ENCODE results near the gene GPC5. TPM values are rescaled to one million over a fixed set of nuclear protein-coding genes. Genes with fewer than 3 reads are reported as not detected.

GPC5 gene
- total and polyA plus RNA-seq, 2 donors (not counting 3 experiments of a cell fraction or from before 2014, with no cell fraction given), result 0.59 to 0.97 TPM

DNA sequence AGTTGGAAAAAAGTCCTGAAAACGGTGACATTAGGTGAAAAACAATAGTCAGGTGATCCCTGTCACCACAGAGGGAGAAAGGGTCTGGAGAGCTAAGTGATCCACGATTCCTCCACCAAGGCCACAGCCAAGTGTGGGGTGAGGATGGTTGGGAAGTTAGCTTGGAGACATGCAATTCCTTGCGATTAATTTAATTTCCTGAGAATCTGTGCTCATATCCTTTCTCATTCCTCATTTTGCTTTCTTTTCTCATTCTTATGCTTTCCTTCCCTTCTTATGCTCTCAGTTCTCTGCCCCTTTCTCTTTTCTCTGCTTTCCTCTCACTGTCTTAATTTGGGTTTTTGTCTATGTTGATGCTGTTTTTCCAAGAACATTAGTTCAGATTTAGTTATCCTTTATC, 68.8 kb downstream of the GPC5 start:
- no peak for FAIRE-seq

DNA sequence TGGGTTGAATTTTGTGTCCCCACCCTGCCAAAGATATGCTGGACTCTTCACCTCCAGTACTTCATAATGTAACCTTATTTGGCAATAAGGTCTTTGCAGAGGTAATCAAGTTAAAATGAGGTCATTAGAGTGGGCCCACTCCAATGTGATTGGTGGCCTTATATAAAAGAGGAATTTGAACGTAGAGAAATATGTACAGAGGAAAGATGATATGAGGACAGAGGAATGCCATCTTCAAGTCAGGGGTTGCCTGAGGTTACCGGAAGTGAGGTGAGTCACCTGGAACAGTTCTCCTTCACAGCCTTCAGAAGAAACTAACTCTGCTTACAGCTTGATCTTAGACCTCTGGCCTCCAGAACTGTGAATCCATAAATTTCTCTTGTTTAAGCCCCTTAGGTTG, 69.9 kb downstream of the GPC5 start:
- Histone ChIP-seq H3K4me2 (ENCODE audit: insufficient read depth, low read length) (no peak overlapping the region), H3K9ac (replicated peaks; ENCODE audit: extremely low read depth, insufficient read depth, low read length) (no peak overlapping the region), H3K4me3 (replicated peaks in 1 of 3; ENCODE audit: insufficient read depth in 1 of 3, low read depth in 1 of 3, low read length in 3 of 3) (no peak overlapping the region), H3K4me1 (ENCODE audit: control insufficient read depth, extremely low read depth, insufficient read depth, low read length) (no peaks in the 10 kb centered on the region), H3K27ac (ENCODE audit: insufficient read depth, low read depth, low read length) (no peak overlapping the region), H2AFZ (ENCODE audit: low read depth, low read length) (no peak overlapping the region), H3K79me2 (ENCODE audit: control insufficient read depth, insufficient read depth, low read length) (no peaks in the 10 kb centered on the region), H3K9me1 (replicated peaks; ENCODE audit: control insufficient read depth, extremely low read depth, insufficient read depth, low read length) (no peaks in the 10 kb centered on the region), H4K20me1 (replicated peaks; ENCODE audit: control insufficient read depth, extremely low read depth, insufficient read depth, low read length) (no peaks in the 10 kb centered on the region), H3K9me3 (replicated peaks; ENCODE audit: control insufficient read depth, insufficient read depth, low read length) (no peaks in the 10 kb centered on the region), H3K36me3 (ENCODE audit: control insufficient read depth in 2 of 2, extremely low read depth in 1 of 2, insufficient read depth in 2 of 2, low read length in 2 of 2) (no peaks in the 10 kb centered on the region), H3K27me3 (ENCODE audit: control insufficient read depth in 2 of 2, insufficient read depth in 2 of 2, low read length in 2 of 2) (no peaks in the 10 kb centered on the region)
- FAIRE-seq, result no peak
- BruUV-seq (replicated peaks), result no TSS peak
- intact Hi-C loops (cut with micrococcal nuclease) (no loop called here), dilution Hi-C loops (cut with MboI; ENCODE audit: extremely low pct_ligation_motif_present, low sequenced_read_pairs) (no loop called here)
- ChIA-PET POLR2A (no interaction called here), CTCF (no interaction called here)
- DNase-seq (ENCODE audit: low read depth, low spot score), result no peak
- TF ChIP-seq, protein P1, sequence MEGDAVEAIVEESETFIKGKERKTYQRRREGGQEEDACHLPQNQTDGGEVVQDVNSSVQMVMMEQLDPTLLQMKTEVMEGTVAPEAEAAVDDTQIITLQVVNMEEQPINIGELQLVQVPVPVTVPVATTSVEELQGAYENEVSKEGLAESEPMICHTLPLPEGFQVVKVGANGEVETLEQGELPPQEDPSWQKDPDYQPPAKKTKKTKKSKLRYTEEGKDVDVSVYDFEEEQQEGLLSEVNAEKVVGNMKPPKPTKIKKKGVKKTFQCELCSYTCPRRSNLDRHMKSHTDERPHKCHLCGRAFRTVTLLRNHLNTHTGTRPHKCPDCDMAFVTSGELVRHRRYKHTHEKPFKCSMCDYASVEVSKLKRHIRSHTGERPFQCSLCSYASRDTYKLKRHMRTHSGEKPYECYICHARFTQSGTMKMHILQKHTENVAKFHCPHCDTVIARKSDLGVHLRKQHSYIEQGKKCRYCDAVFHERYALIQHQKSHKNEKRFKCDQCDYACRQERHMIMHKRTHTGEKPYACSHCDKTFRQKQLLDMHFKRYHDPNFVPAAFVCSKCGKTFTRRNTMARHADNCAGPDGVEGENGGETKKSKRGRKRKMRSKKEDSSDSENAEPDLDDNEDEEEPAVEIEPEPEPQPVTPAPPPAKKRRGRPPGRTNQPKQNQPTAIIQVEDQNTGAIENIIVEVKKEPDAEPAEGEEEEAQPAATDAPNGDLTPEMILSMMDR (IDR thresholded peaks at IDR 0.05; ENCODE audit: extremely low read depth in 1 of 2, insufficient read depth in 1 of 2, low read depth in 1 of 2, low read length in 2 of 2), result no peak
- no peak for TF ChIP-seq GATA2 (IDR thresholded peaks at IDR 0.05; ENCODE audit: insufficient read depth, insufficient read length, low read depth, low read length)
- TF ChIP-seq FOS (IDR thresholded peaks at IDR 0.05; ENCODE audit: borderline replicate concordance, insufficient read depth, low read length), result no peak
- TF ChIP-seq, protein P2, sequence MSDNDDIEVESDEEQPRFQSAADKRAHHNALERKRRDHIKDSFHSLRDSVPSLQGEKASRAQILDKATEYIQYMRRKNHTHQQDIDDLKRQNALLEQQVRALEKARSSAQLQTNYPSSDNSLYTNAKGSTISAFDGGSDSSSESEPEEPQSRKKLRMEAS (IDR thresholded peaks at IDR 0.05; ENCODE audit: insufficient read depth, insufficient read length), result no peak
- no peak for TF ChIP-seq POLR2A (IDR thresholded peaks at IDR 0.05; ENCODE audit: low read depth, low read length)
- TF ChIP-seq EZH2 (IDR thresholded peaks at IDR 0.05; ENCODE audit: borderline replicate concordance, low read depth, low read length, severe bottlenecking), result no peak
- TF ChIP-seq MYC (IDR thresholded peaks at IDR 0.05; ENCODE audit: low read depth, low read length), result no peak

More for the DNA sequence above, 68.8 kb downstream of the GPC5 start:
- Histone ChIP-seq H3K4me3 (replicated peaks in 1 of 3; ENCODE audit: insufficient read depth in 1 of 3, low read depth in 1 of 3, low read length in 3 of 3) (no peak overlapping the region), H3K9me3 (replicated peaks; ENCODE audit: control insufficient read depth, insufficient read depth, low read length) (no peaks in the 10 kb centered on the region), H3K27ac (ENCODE audit: insufficient read depth, low read depth, low read length) (no peak overlapping the region), H3K36me3 (ENCODE audit: control insufficient read depth in 2 of 2, extremely low read depth in 1 of 2, insufficient read depth in 2 of 2, low read length in 2 of 2) (no peaks in the 10 kb centered on the region), H3K79me2 (ENCODE audit: control insufficient read depth, insufficient read depth, low read length) (no peaks in the 10 kb centered on the region), H3K9me1 (replicated peaks; ENCODE audit: control insufficient read depth, extremely low read depth, insufficient read depth, low read length) (no peaks in the 10 kb centered on the region), H3K4me2 (ENCODE audit: insufficient read depth, low read length) (no peak overlapping the region), H4K20me1 (replicated peaks; ENCODE audit: control insufficient read depth, extremely low read depth, insufficient read depth, low read length) (no peaks in the 10 kb centered on the region), H3K9ac (replicated peaks; ENCODE audit: extremely low read depth, insufficient read depth, low read length) (no peak overlapping the region), H3K27me3 (ENCODE audit: control insufficient read depth in 2 of 2, insufficient read depth in 2 of 2, low read length in 2 of 2) (no peaks in the 10 kb centered on the region), H3K4me1 (ENCODE audit: control insufficient read depth, extremely low read depth, insufficient read depth, low read length) (no peaks in the 10 kb centered on the region), H2AFZ (ENCODE audit: low read depth, low read length) (no peak overlapping the region)
- BruUV-seq (replicated peaks), result no TSS peak
- ChIA-PET POLR2A (no interaction called here), CTCF (no interaction called here)
- dilution Hi-C loops (cut with MboI; ENCODE audit: extremely low pct_ligation_motif_present, low sequenced_read_pairs) (no loop called here), intact Hi-C loops (cut with micrococcal nuclease) (no loop called here)
- TF ChIP-seq FOS (IDR thresholded peaks at IDR 0.05; ENCODE audit: borderline replicate concordance, insufficient read depth, low read length) (no peak), GATA2 (IDR thresholded peaks at IDR 0.05; ENCODE audit: insufficient read depth, insufficient read length, low read depth, low read length) (no peak), MYC (IDR thresholded peaks at IDR 0.05; ENCODE audit: low read depth, low read length) (no peak), POLR2AphosphoS5 (IDR thresholded peaks at IDR 0.05; ENCODE audit: insufficient read depth, low read depth, low read length) (no peak), JUN (IDR thresholded peaks at IDR 0.05; ENCODE audit: borderline replicate concordance, insufficient read depth, insufficient read length, low read depth) (no peak)
- DNase-seq (ENCODE audit: low read depth, low spot score), result no peak

All from endothelial cell of umbilical vein (primary cell).